Globus pallidus (tissue), 1 donor: ENCODE measurements around the gene PRSS2.

Experiments used
- DNase-seq: peaks from one replicate; pipeline ENCODE4 v3.0.0-alpha.2; 2015; ENCODE audit warnings: low spot score

The PRSS2 gene

DNA sequence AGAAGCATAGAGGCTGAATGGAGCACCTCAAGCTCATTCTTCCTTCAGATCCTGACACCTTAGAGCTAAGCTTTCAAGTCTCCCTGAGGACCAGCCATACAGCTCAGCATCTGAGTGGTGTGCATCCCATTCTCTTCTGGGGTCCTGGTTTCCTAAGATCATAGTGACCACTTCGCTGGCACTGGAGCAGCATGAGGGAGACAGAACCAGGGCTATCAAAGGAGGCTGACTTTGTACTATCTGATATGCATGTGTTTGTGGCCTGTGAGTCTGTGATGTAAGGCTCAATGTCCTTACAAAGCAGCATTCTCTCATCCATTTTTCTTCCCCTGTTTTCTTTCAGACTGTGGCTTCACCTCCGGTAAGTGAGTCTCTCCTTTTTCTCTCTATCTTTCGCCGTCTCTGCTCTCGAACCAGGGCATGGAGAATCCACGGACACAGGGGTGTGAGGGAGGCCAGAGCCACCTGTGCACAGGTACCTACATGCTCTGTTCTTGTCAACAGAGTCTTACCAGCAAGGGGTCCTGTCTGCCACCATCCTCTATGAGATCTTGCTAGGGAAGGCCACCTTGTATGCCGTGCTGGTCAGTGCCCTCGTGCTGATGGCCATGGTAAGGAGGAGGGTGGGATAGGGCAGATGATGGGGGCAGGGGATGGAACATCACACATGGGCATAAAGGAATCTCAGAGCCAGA lies 31.0 kb downstream of the PRSS2 start:
- DNase-seq = no peak

DNA sequence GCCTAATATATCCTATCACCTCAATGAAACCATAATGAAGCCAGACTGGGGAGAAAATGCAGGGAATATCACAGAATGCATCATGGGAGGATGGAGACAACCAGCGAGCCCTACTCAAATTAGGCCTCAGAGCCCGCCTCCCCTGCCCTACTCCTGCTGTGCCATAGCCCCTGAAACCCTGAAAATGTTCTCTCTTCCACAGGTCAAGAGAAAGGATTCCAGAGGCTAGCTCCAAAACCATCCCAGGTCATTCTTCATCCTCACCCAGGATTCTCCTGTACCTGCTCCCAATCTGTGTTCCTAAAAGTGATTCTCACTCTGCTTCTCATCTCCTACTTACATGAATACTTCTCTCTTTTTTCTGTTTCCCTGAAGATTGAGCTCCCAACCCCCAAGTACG lies 31.5 kb downstream of the PRSS2 start:
- DNase-seq = no peak

DNA sequence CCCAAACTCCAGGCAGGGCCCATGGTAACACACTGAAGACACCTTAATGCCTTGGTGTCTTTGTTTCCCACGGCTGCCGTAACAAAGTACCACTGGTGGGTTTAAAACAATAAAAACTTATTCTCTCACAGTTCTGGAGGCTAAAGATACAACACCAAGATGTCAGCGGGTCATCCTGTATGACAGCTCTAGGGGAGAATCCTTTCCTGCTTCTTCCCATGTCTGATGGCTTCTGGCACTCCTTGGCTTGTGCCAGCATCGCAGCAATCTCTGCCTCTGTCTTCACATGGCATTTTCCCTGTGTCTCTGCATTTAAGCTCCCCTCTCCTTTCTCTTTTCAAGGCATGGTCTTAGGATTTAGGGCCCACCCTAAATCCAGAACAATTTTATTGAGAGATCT lies 33.1 kb downstream of the PRSS2 start:
- no peak for DNase-seq

DNA sequence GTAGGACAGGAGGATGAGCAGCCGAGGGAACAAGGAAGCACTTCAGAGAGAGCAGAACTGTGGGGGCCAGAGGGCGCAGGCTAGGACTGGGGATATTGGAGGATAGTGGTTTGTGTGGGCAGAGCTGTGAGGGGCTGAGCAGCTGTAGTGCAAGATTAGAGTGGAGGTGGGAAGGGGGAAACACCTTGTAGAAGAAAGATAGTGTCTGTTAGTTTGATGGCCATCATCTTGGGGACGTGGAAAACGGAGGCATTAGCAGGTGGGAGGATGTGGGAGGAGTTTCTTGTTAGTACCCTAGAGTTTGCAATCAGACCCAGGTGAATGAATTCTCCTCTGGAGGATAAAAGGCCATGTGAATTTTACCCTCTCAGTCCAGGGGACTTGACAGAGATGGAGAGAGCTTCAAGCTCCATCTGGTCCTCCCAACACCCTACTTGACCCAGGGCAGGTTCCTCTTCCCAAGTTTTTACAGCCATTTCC lies 34.0 kb downstream of the PRSS2 start:
- no peak for DNase-seq

DNA sequence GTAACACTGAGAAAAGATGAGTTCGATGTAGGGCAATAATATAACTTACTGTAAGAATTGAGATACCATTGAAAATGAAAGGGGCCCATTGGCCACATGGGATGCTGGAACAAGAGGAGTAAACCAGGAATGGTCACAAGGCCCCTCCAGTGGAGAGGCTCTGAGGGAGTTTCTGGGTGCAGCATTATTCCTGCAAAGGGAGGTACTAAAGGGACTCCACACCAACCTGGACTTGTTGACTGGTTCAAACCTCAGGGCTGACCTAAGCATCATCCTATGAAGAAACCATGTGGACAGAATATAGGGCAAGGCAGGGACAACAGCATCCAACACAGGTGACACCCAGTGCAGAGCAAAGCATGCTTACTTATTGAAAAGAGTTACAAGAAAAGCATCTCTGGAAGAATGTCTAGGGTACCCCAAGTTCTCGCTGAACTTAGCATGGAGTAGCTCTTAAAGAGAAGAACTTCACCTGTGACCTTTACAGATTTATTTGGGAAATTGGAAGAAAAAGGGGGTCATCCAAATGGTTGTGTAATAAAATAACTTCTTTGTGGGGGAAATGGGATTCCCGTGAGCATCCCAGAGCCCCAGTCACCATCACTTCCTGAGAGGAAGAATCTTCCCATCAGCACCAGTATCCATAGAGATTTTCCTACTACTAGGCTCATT lies 34.7 kb downstream of the PRSS2 start:
- no peak for DNase-seq

DNA sequence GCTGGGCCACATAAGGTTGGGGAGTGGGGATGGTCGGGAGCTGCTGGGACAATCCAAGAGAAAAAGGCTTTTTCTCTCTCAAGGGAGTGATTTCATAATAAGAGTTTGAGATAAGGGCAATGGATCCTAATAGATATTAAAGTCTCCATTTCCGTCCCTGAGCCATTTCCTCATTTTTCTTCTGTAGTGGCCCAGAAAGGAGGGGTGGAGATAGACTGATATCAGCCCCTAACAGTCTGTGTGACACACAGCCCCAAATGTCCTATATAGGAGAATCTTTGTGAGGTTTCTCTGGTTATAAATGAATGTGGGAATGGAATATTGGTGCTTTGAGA lies 35.2 kb downstream of the PRSS2 start:
- no peak for DNase-seq

DNA sequence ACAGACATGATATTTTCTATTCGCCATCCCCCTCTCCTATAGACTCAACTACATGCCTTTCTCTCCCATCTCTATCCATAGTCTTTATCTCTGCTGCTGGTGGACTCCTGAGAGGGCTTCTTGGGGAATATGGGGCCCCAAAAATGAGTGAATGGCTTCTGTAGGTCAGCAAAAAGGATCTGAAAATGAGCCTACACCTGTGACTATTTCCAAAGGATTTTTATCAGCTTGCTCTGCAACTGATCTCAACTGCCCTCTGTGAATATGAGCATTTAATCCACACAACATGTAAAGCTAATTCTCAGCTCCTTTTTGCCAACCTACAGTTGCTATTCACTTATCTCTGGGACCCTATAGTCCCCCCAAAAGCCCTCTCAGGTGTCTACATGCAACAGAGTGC lies 36.2 kb downstream of the PRSS2 start:
- no peak for DNase-seq

DNA sequence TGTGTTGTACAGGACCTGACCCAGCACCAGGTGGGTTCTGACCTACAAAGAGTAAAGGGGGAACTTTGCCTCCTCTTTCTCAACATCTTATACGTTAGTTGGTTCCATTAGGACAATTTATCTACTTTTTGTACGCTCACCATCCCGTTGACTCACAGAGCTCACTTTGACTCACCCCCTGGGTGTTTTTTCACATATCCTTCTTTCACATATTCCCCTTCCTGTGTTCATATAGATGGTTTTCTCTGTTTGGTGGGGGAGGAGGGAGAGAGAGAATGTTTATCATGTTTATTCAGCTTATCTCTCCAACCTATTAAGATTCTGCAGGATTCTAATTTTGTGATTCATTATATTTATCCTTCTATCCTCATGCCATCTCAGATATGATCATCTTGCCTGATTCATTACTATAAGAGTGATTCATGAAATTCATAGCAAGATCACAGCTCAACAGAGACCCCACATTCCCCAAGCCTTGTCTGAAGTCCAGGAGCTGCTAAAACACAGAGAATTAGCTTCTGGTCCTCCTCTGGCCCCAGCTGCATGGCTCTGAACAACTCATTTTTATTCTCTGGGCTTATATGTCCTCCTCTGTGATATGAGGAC lies 37.2 kb downstream of the PRSS2 start:
- DNase-seq = no peak

DNA sequence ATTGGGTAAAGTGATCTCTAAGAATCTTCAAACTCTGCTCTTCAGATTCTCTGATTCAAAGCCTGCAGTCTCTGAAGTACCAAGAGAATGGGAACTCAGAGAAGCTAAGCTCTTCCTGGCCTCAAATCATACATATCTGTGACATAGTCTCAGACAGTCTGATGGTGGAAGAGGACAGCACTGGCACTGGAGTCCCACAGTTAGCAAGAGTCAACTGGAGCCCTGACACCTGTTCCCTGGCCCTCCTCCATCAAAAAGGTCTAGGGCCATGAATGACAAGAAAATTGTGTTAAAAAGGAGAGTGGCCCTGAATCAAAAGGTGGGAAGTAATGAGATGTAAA lies 37.7 kb downstream of the PRSS2 start:
- no peak for DNase-seq

DNA sequence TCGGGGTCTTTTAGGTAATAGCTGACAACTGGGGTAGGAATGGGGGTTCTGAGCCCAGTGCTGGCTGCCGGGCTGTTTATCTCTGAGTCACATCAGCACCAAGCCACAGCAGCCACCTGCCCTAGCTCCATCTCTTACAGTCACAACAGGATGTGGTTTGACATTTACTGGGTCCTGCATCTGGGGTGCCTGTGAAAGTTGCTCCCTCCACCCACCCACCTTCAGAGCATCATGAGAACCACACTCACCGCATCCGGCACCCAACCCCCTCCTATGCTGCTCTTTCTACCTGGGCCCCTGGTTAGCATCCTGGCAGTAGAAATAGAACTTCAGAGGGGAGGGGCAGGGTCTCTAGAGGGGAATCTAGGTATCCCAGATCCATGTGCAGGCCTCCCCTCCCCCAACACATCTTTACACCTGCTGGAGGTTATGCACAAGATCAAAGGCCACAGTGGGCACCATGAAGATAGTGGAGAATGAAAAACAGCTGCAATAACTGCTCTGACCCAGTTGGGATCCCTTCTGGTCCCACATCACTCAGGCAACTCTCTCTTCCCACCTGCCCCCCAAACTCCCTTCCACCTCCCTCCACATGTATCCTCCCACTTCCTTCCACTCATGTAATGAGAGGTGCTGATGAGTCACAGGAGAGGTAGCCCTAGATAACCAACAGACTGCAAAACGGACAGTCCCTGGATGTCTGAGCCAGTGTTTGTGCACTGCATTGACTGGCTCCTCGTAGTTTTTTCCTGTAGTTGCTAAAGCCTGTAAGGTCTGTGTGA lies 38.2 kb downstream of the PRSS2 start:
- DNase-seq = no peak

DNA sequence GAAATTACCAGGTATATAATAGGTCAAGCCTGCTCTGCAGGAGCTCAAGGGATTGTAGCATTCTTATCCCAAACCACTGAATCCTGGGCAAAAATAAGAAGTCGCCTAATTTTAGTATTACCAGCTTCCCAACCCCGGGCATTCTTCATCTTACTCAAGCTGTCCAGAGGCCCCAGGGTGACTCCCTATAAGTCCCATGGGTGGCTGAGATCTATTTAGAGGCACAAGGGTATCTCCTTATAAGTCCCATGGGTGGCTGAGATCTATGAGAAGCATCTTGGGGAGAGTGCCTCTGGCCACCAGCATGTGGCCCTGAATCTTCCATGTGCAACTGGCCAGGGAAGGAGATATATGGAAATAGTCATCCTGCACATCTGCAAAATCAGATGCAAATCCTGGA lies 38.9 kb downstream of the PRSS2 start:
- no peak for DNase-seq

DNA sequence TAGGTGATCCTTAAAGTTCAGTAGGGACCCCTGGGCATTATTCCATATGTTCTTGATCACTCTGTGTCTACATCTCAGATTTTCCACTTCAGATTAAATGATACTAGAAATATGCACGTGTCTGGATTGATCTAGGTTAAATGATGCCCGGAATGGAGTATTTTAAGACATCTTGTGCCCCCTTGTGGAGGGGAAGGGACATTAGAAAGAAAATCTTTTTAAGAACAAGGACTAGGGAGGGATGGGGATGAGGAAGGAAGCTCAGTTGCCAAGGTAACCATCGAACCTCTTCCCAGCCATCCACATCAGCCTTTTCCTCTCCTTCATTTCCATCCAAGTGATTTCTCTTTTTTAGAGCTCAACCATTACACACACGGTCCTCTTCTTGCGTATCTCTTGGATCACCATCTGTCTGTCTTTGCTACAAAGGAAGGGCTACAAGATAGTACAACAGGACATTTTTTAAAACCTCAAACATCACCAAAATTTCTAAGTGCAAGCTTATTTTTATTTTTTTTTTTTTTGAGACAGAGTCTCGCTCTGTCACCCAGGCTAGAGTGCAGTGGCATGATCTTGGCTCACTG lies 40.5 kb downstream of the PRSS2 start:
- peak; percentile 14 for DNase-seq

DNA sequence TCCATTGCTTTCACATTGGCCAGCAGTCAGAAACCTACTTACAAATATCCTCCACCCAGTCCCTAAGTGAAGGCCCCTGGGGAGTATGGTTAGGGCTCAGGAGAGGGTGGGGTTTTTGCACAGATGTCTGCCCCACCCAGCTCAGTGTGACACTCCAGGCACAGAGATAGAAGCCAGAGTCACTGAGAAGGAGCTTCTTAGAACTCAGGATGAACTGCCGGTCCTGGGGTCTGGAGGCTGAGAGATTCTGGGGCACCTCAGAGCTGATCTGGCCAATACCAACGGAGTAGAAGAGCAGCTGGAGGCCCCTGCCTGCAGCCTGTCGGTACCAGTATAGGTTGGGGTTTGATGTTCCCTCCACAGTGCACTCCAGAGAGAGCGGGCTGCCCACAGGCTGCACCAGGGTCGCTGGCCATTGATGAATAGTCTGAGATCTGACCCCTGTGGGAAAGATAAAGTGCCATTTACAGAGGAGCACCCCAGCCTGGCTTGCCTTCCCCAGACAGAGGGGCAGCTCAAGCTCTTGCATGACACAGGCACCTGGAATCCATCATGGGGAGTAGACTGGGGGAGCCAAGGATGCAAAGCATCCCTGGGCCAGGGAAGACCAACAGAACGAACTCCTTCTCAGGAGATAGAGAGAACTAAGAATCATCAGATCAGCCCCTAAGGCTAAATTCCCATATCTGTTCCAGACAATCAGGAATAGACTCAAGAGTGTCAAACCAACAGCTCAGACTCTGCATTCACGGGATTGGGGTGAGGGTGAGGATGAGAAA lies 41.9 kb downstream of the PRSS2 start:
- DNase-seq = no peak

DNA sequence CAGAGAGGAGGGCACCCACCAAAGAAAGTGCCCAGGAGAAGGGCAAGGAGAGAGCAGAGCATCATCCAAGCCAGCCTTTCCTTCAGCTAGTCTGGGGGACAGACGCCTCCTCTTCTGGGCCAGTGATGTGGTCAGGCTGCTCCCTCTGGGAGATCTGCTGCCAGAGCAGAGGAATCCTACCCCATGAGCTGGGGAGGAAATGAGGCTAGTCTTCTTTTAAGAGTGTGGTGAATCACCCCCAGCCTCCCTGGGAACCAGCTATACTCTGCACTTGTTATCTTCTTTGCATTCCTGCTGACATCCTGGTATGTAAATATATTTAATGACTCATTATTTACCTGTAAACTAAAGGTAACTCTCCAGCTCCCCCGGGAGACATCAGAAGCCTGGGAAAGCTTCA lies 42.5 kb downstream of the PRSS2 start:
- DNase-seq = no peak

DNA sequence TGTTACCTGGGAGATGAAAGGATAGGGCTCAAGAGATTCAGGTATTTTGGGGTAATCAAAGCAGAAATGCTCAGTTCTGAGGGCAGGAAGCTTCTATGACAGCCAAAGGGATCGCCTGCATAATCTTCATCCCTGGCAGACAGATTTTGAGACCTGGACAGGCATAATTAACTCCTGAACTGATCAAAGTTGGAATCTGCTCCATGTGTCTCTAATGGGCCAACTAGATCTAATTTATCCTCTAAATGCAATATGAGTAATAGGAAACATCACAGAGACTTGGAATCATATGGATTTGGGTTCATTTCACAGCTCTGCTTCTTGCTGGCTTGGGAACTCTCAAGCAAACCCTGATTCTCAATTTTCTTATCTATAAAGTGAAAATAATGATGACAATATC lies 42.9 kb downstream of the PRSS2 start:
- no peak for DNase-seq

DNA sequence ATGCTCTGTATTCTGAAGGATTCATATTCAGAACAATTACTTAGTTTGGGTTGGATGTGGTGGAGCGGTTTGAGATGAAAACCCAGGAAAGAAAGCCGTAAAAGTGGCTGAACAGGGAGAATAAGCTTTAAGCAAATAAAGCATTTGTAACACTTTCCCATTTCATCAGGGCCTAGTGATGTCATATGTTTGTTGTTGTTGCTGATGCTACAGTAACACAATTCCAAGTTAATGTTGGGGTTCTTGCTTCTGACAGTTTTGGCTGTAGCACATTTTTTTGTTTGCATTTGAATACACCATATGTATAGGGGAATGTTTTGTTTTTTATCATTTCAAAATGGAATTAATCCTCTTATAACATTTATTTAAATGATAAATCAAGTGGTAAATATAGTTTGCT lies 43.7 kb downstream of the PRSS2 start:
- DNase-seq = no peak

DNA sequence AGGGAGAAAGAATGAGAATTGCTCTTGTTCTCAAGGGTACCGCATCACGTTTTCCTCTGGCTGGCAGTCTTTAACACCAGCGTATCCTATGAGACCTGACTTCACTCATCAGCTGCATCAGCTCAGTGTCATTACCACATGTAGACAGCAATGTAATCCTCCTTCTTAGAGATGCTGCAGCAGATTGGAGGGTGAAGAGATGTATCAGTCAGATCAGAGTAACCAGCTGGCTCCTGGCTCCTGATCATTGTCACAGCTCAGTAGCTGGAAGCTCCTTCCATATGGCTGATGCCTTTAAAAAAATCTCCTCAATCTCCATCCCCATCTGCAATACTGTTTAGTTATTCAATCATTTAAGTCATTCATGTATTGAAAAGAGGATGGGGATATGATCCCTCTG lies 44.4 kb downstream of the PRSS2 start:
- no peak for DNase-seq

DNA sequence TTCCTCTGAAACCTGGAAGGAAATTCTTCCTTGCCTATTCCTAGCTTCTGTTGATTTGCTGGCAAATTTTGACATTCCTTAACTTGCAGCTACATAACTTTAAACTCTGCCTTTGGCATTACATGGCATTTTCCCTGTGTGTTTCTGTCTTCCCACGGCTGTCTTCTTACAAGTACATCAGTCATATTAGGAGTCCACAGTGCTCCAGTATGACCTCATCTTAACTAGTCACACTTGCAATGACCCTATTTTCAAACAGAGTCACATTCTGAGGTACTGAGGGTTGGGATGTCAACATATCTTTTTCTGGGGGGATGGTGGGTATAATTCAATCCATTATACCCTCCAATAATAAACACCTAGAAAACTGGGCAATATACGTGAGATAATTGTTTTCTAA lies 46.7 kb downstream of the PRSS2 start:
- no peak for DNase-seq

DNA sequence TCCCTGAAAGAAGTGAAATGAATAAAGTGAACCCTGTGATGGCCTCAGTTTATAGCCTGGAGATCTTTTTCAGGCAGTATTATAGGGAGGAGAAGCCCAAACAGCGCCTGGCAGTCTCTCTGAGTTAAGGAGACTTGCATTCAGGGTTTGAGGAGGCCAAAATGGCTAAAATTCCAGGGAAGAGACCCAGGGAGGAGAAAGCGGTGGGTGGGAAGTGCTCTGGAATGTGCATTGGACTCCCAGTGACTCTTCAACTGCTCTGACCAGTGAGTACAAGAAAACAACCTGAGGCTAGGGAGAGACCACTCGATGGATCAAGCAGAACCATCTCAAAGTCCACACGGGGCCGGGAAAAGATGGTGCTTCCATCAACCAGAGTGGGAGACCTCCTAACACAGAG lies 48.8 kb downstream of the PRSS2 start:
- no peak for DNase-seq

DNA sequence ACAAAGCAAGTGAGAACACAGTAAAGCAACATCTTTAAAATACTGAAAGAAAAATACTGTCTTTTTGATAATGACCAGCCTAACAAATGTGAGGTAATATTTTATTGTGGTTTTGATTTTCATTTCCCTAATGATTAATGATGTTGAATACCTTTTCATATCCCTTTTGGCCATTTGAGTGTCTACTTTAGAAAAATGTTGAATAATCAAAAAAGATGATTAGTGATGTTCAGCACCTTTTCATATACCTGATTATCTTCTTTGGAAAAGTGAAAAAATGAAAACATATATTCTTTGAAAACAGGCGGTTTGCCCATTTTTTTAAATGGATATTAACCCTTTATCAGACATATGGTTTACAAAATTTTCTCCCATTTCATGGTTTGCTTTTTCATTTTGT lies 51.9 kb downstream of the PRSS2 start:
- no peak for DNase-seq
